Left ventricle myocardium inferior (tissue), 1 donor: ENCODE data around the gene TMEM126A. TPM values are rescaled to one million over a fixed set of nuclear protein-coding genes. Genes with fewer than 3 reads are reported as not detected.

ENCODE experiments used
- DNase-seq: peaks from one replicate; pipeline ENCODE4 v3.0.0-alpha.2; 2020
- H3K27ac ChIP-seq: fragments of 200-600 bp; replicated peaks from 2 replicates; pipeline ENCODE4 v1.8.0; 2021
- H3K27me3 ChIP-seq: fragments of 200-600 bp; 2 replicates; pipeline ENCODE4 v1.8.0; 2021; ENCODE audit warnings: low read depth
- H3K36me3 ChIP-seq: fragments of 200-600 bp; 2 replicates; pipeline ENCODE4 v1.8.0; 2021
- H3K4me1 ChIP-seq: fragments of 200-600 bp; 2 replicates; pipeline ENCODE4 v1.8.0; 2021
- H3K4me3 ChIP-seq: fragments of 200-600 bp; 2 replicates; pipeline ENCODE4 v1.8.0; 2021; ENCODE audit warnings: mild to moderate bottlenecking, moderate library complexity
- H3K9me3 ChIP-seq: fragments of 200-600 bp; replicated peaks from 2 replicates; pipeline ENCODE4 v1.8.0; 2021
- intact Hi-C: fragments of 100-400 bp; cut with micrococcal nuclease; formaldehyde crosslinking; loops from one replicate; pipeline ENCODE4 v1.11.0; 2022
- total RNA-seq: library from RNA; stranded (reverse); fragmentation: NEBNext Ultra II Directional; extraction: Animal tissue kit (Norgen Biotek cat#: 25700); gene quantifications from one replicate; pipeline ENCODE4 v1.2.1, GENCODE V29; 2021
- TF ChIP-seq, protein P1 (sequence below): fragments of 200-600 bp; IDR thresholded peaks from 2 replicates; pipeline ENCODE4 v1.8.0; 2021; ENCODE audit warnings: antibody characterized with exemption, mild to moderate bottlenecking, borderline replicate concordance
- donor health status: DM: no; HTN: yes; CAD: no; lungs with severe emphysema.

The TMEM126A gene
- total RNA-seq, 1 donor from 2014 or later = 75.2 TPM

DNA sequence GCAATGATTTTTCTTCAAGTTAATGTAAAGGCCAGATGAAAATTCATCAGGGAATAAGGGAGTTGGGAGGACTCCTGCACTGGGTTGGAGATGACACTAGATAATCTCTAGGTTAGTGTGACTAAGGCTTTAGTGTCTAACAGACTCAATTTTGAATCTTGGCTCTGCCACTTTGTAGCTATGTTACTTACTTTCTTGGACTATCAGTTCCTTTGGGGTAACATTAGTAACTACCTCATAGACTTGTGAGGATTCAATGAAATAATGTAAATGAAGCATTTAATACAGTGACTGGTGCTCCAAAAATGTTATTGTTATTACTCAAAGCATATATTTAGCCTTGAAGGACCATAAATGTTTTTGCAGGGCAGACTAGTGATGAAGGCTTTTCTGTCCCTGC lies 47.8 kb downstream of the TMEM126A start:
- H3K36me3 ChIP-seq = no peaks in the 10 kb centered on the region
- TF ChIP-seq, protein P1, sequence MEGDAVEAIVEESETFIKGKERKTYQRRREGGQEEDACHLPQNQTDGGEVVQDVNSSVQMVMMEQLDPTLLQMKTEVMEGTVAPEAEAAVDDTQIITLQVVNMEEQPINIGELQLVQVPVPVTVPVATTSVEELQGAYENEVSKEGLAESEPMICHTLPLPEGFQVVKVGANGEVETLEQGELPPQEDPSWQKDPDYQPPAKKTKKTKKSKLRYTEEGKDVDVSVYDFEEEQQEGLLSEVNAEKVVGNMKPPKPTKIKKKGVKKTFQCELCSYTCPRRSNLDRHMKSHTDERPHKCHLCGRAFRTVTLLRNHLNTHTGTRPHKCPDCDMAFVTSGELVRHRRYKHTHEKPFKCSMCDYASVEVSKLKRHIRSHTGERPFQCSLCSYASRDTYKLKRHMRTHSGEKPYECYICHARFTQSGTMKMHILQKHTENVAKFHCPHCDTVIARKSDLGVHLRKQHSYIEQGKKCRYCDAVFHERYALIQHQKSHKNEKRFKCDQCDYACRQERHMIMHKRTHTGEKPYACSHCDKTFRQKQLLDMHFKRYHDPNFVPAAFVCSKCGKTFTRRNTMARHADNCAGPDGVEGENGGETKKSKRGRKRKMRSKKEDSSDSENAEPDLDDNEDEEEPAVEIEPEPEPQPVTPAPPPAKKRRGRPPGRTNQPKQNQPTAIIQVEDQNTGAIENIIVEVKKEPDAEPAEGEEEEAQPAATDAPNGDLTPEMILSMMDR = no peak
- intact Hi-C loops = loop anchor here (10.0 kb wide), 1 partner anchor 119 kb away; the partner anchor contains the start of gene SYTL2

DNA sequence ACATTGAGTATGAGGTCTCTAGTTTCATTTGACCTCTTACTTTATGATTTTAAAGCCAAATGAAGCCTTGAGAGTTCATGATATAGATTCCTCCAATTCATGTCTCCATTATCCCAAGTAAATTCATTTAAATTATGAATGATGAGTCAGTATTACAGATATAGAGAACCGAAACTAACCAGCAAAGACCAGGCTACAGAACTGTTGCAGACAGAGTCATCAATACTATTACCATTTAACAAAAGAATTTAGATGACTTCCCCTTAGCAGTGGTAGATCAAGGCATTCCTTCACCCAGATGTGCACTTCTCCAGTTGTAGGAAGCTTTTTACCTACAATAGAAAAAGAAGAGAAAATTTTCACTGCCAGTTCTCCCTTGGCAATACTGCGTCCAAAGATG lies 50.0 kb downstream of the TMEM126A start:
- Histone ChIP-seq H3K4me1 (no peaks in the 10 kb centered on the region), H3K27me3 (no peaks in the 10 kb centered on the region), H3K27ac (no peak overlapping the region), H3K4me3 (no peak overlapping the region), H3K36me3 (no peaks in the 10 kb centered on the region), H3K9me3 (no peaks in the 10 kb centered on the region)
- intact Hi-C loops = loop anchor here (10.0 kb wide), 1 partner anchor 117 kb away; the partner anchor contains the start of gene SYTL2
- TF ChIP-seq, protein P1 = no peak
- no peak for DNase-seq

More for the DNA sequence above, 47.8 kb downstream of the TMEM126A start:
- no peak overlapping the region for H3K27ac ChIP-seq
- no peaks in the 10 kb centered on the region for H3K4me1 ChIP-seq
- H3K4me3 ChIP-seq = no peak overlapping the region
- H3K27me3 ChIP-seq = no peaks in the 10 kb centered on the region
- H3K9me3 ChIP-seq = no peaks in the 10 kb centered on the region
- DNase-seq = no peak

DNA sequence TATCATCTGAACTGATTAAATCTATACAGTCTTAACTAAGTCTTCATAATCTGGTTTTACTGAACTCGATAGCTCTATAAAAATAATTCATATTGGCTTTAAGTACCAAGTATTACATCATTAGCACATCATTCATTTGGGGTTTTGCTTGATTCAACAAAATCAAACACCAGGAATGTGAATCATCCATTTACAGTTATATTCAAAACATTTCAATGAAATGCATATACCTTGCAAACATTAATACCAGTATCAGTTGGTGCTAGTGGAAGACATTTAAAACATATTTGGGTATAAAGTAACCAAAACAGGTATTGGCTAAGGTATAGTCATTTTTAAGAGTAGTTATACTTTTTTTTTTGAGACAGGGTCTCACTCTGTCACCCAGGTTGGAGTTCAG lies 50.4 kb downstream of the TMEM126A start:
- H3K27ac ChIP-seq = no peak overlapping the region
- DNase-seq = no peak
- TF ChIP-seq, protein P1 = no peak
- H3K4me1 ChIP-seq = no peaks in the 10 kb centered on the region
- H3K36me3 ChIP-seq = no peaks in the 10 kb centered on the region
- no peaks in the 10 kb centered on the region for H3K9me3 ChIP-seq
- intact Hi-C loops = loop anchor here (10.0 kb wide), 1 partner anchor 117 kb away; the partner anchor contains the start of gene SYTL2
- H3K4me3 ChIP-seq = no peak overlapping the region
- no peaks in the 10 kb centered on the region for H3K27me3 ChIP-seq

DNA sequence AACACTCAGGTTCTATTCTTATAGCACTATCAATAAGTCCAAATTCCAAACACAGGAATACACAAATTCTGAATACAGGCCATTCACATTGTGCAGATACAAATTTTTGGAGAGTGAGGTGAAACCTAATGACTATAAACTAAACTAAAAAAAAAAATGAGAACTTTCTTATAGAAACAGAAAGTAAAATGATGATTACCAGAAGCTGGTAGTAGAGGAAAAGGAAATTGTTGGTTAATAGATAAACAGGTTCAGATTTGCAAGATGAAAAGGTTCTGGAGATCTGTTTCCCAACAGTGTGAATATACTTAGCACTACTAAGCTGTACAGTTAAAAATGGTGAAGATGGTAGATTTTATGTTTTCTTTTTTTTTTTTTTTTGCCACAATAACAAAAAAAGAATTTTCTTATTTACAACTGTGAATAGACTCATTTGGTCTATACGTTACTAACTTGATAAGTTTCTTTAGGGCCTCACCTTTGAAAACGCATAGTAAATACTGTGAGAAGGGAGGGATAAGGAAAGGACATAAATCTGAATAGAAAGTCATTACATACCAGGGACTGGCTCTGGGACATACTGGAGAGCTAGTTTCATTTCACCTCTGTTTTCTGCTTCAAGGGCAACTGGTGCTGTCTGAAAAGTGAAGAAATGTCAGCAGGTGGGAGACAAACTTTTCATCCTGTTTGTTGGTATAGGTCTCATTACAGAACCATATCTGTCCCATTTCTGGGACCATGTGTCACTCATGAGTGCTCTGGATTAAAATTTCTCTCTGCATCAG lies 52.4 kb downstream of the TMEM126A start:
- H3K36me3 ChIP-seq = no peaks in the 10 kb centered on the region
- no peak overlapping the region for H3K4me3 ChIP-seq
- no peak overlapping the region for H3K27ac ChIP-seq
- TF ChIP-seq, protein P1 = no peak
- no peak for DNase-seq
- no peaks in the 10 kb centered on the region for H3K4me1 ChIP-seq
- no peaks in the 10 kb centered on the region for H3K9me3 ChIP-seq
- no peaks in the 10 kb centered on the region for H3K27me3 ChIP-seq
- intact Hi-C loops = loop anchor here (10.0 kb wide), 1 partner anchor 115 kb away; the partner anchor contains the start of gene SYTL2

DNA sequence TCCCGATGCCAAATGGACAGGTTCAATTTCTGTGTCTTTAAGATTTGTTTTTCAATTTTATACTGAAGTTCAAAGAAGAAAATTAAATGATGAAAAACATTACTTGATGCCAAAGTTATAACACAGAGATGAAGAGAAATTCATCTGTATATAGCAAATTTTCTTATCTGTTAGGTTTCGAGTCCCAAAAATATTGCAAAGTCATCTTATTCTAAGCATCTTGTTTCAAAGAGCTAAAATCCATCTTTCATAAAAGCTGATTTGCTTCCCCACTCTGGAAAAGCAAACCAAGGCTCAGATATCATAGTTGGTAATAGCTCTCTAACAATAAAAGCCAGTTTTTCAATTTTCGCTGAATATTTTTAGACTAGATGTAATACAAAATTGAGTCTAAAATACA lies 57.2 kb downstream of the TMEM126A start:
- H3K4me3 ChIP-seq = no peak overlapping the region
- TF ChIP-seq, protein P1 = no peak
- no peak overlapping the region for H3K27ac ChIP-seq
- H3K4me1 ChIP-seq = no peaks in the 10 kb centered on the region
- intact Hi-C loops = no loop called here
- no peaks in the 10 kb centered on the region for H3K9me3 ChIP-seq
- H3K27me3 ChIP-seq = no peaks in the 10 kb centered on the region
- no peaks in the 10 kb centered on the region for H3K36me3 ChIP-seq
- no peak for DNase-seq
